HG03060 (cell line): Measurements from ENCODE around the gene C8A.

ENCODE experiments used
- ATAC-seq: cut with Tn5 transposase; IDR thresholded peaks from one replicate; pipeline ENCODE4 v1.9.1; 2021; ENCODE audit warnings: low read depth, moderate number of reproducible peaks; ENCODE audit not compliant: unreplicated experiment

Gene C8A

GRCh38 chr1:56880774-56881173 lies 26.2 kb downstream of the C8A start:
- ATAC-seq = no peak

GRCh38 chr1:56881417-56881816 lies 26.8 kb downstream of the C8A start:
- no peak for ATAC-seq

- no peak for ATAC-seq
Measured at GRCh38 chr1:56890229-56890628, 35.6 kb downstream of the C8A start.

GRCh38 chr1:56894014-56894413 lies 39.4 kb downstream of the C8A start:
- no peak for ATAC-seq

- no peak for ATAC-seq
Measured at GRCh38 chr1:56897150-56898004, 42.8 kb downstream of the C8A start.

- ATAC-seq = no peak
Measured at GRCh38 chr1:56898005-56898373, 43.4 kb downstream of the C8A start.

GRCh38 chr1:56898879-56899278 lies 44.3 kb downstream of the C8A start:
- ATAC-seq = no peak

- no peak for ATAC-seq
Measured at GRCh38 chr1:56901716-56902115, 47.1 kb downstream of the C8A start.

GRCh38 chr1:56903778-56904177 lies 49.2 kb downstream of the C8A start:
- ATAC-seq = no peak

- no peak for ATAC-seq
Measured at GRCh38 chr1:56904663-56905397, 50.2 kb downstream of the C8A start.

- ATAC-seq = no peak
Measured at GRCh38 chr1:56905667-56906066, 51.1 kb downstream of the C8A start.

GRCh38 chr1:56908619-56909221 lies 54.1 kb downstream of the C8A start:
- no peak for ATAC-seq

GRCh38 chr1:56910441-56910985 lies 55.9 kb downstream of the C8A start:
- ATAC-seq = no peak

GRCh38 chr1:56911098-56911938 lies 56.7 kb downstream of the C8A start:
- ATAC-seq = no peak

- no peak for ATAC-seq
Measured at GRCh38 chr1:56912325-56912724, 57.7 kb downstream of the C8A start.

GRCh38 chr1:56915960-56916359 lies 61.4 kb downstream of the C8A start:
- no peak for ATAC-seq

GRCh38 chr1:56916630-56917029 lies 62.0 kb downstream of the C8A start:
- no peak for ATAC-seq

- no peak for ATAC-seq
Measured at GRCh38 chr1:56917356-56917755, 62.8 kb downstream of the C8A start.

GRCh38 chr1:56920591-56921001 lies 66.0 kb downstream of the C8A start:
- ATAC-seq = no peak

GRCh38 chr1:56921479-56921878 lies 66.9 kb downstream of the C8A start:
- no peak for ATAC-seq
